Hematopoietic multipotent progenitor cell treated with erythropoietin and hydrocortisone succinate and interleukin-3 and kit ligand, for 4 days (in vitro differentiated cells): ENCODE data around the gene KCNB1.

Experiments used
- DNase-seq: peaks from one replicate; pipeline ENCODE4 v3.0.0-alpha.2; 2015

The KCNB1 gene

GRCh38 chr20:49496553-49497397, 14.3 kb upstream of the KCNB1 start:
- no peak for DNase-seq

DNA sequence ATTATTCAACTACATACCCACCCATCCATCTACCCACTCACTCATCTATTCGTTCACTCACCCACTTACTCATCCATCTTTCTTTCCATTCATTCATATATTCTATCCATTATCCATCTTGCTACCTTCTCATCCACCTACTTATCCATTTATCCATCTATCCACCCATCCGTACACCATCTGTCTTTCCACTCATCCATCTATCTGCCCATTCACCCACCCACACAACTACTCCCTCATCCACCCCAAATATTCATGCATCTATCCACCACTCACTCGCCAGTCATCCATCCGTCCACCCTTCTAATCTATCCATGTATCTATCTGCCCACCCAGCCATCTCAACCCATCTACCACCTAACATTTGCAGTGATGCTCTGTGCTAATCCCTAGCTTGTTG, 13.6 kb upstream of the KCNB1 start:
- DNase-seq: no peak

GRCh38 chr20:49490689-49491088, 8.2 kb upstream of the KCNB1 start:
- DNase-seq: no peak

GRCh38 chr20:49489688-49490087, 7.2 kb upstream of the KCNB1 start:
- DNase-seq: no peak

- DNase-seq: no peak
Measured at GRCh38 chr20:49486064-49486463, 3.6 kb upstream of the KCNB1 start.

- no peak for DNase-seq
Measured at GRCh38 chr20:49485563-49485962, 3.1 kb upstream of the KCNB1 start.

DNA sequence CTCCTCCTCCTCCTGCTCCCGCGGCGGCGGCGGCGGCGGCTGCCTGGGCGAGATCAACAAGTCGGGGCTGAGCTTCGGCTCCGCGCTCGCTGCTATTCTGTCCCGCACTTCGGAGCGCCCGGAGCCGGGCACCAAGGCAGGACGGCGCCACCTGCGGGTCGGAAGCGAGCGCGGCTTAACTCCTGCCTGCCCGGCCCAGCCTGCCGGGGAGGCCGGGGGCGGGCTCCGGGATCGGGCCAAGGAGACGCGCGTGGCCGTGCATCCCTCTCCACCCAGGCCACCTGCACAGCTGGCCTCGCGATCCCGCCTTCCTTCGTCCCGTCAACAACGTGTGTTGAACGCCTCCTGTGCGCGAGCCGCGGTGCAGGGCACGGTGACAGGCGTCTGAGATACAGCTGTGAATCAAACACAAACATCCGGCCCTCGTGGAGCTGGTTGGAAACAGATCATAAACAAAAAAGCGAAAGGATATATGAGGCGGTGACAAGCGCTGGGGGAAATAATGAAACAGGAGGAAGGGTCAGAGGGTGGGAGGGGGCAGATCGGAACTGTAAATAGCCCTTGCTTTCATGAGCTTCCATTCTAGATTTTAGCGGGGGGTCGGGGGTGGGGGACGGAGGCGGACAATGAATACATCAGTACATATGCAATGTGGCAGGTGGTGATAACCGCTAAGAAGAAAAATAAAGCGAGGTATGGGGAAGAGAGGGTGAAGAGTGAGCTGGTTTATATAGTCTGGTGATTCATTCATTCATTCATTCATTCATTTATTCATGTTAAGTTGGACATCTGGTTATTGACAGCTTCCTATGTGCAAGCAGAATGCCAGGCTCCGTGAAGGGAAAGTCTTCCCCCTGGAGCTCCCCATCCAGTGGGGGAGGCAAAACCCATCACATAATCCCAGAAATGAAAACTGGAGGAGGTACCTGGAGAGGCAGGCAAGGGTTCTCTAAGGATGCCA, 2.0 kb upstream of the KCNB1 start:
- DNase-seq: peak; percentile 82

- no peak for DNase-seq
Measured at GRCh38 chr20:49483696-49484123, 1.2 kb upstream of the KCNB1 start.

- DNase-seq: no peak
Measured at GRCh38 chr20:49483018-49483695, 689 bp upstream of the KCNB1 start.

GRCh38 chr20:49482173-49482572, 295 bp downstream of the KCNB1 start:
- no peak for DNase-seq

GRCh38 chr20:49481116-49481515, 1.4 kb downstream of the KCNB1 start:
- DNase-seq: no peak

DNA sequence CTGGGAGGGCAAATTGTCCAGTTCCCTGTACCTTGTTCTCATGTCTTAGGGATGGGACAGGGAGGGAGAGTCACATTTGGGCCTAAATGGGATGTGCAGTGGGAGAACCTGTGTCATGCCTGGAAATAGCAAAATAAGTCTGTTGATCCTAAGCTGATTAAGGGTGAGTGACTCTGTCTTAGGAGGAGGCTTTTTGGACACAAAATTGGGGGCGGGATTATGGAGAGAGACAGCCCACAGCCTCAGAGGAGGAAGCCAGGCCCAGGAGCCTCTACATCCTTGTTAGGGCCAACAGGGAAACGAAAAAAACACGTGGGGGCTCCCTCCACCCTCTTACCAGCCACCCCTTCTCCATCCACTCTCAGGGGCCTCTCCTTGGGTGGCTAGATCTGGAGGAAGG, 2.2 kb downstream of the KCNB1 start:
- DNase-seq: no peak

- DNase-seq: no peak
Measured at GRCh38 chr20:49479785-49480184, 2.7 kb downstream of the KCNB1 start.

DNA sequence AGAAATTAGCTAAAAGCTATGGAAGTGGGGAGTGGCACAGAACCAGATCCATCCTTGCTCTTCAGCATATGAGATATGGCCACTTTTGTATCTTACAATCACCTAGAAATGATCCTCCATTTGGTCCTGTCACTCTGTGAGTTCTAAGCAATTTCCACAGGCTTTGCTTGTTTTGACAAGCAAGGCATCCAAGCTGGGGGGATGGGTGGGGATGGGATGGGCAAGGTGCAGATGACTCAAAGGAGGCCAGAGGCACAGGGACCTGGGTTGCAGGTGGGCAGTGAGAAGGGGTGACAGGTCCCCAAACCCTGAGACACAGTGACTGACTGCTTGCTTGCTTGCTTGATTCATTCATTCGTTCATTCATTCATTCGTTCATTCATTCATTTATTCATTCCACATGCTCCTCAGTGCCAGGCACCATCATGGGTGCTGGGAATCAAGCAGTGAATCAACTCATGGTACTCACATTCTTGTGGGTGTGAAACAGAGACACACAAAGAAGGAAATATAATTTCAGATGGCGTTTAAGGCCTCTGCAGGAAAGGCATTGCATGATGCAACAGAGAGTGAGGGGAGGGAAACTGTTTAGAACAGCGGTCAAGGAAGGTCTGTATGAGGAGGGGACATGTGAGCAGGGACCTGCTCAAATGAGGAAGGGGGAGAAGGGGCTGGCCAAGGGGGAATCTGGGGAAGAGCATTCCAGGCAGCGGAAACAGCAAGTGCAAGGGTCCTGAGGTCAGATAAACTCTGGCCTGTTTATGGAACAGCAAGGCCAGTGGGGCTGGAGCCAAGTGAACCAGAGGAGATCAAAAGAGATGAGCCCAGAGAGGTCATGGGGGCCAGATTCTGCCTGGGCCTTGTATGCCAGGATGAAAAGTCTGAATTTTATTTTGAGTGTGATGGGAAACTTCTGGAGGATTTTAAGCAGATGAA, 3.4 kb downstream of the KCNB1 start:
- no peak for DNase-seq

DNA sequence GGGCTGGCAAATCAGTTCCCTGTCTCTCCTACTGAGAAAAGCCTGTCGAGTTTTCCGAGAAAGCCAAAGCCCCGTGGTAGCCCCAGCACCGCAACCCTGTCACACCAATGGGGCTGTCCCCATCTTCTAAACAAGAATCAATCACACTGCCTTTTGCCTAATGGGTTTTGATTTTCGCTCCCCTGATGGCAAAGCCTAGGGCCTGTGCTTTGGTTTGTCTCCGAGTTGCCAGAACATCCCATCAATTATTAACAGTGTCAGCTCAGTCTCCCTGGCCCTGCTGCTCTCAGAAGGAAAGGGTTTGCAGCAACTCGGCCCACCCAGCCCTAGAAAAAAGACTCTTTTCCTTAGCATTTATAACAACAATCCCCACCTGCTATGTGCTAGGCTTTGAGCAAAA, 4.2 kb downstream of the KCNB1 start:
- no peak for DNase-seq

GRCh38 chr20:49477200-49477599, 5.3 kb downstream of the KCNB1 start:
- no peak for DNase-seq

- no peak for DNase-seq
Measured at GRCh38 chr20:49476016-49476355, 6.5 kb downstream of the KCNB1 start.

GRCh38 chr20:49475292-49476015, 7.0 kb downstream of the KCNB1 start:
- no peak for DNase-seq

DNA sequence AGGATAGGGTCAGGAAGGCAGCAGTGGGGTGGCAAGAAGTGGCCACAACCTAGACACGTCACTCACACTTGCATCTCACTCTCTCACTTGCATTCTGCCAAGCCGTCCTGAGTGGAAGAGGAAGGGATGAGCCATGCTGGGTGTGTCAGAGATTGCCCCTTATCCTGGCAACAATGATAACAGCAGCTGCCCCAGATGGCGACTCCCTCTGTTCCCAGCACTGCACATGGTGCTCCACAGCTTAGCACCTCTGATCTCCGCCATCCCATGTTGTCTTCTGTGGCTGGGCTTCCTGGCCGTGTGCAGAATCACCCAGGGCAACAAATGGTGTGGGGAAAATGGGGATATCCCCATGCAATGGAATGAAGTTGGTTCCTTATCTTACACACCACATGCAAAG, 11.1 kb downstream of the KCNB1 start:
- no peak for DNase-seq

DNA sequence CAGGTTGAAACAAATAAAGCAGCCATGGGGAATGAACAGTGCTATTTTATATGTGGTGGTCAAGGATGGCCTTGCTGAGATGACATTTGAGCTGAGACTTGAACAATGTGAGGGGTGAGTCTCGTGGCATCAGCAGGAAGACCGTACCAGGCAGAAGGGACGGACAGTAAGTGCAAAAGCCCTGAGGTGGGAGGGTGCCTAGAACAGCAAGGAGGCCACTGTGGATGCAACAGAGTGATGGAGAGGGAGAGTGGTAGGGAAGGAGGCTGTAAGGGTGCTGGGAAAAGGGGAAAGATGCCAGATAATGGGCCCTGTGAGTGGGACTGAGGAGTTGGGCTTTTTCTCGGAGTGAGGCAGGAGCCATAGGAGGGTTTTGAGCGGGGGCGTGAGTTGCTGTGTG, 11.5 kb downstream of the KCNB1 start:
- DNase-seq: no peak

- DNase-seq: no peak
Measured at GRCh38 chr20:49469060-49469459, 13.4 kb downstream of the KCNB1 start.

DNA sequence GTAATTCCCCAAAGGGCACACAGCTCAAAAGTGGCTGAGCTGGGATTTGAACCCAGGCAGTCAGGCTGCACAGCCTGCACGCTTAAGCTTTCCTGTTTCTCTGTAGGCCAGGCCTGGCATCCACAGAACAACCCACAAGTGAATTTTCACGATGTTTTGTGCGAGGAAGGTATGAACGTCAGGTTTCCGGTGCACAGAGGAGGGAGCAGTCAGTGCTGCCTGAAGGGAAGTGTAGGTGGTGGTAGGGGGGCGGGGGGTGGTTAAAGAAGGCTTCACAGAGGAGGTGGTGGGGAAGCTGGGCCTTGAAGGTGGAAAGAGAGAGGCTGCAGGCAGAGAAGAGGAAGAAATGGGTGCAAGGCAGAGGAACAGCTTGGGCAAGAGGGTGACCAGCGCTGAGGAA, 14.1 kb downstream of the KCNB1 start:
- no peak for DNase-seq
